Ammon's horn (tissue), 1 donor: ENCODE measurements around the gene SAMD11.
"Not testable (repeated sequence)": the region's sequence is repeated elsewhere in the genome, so short reads cannot be mapped to it uniquely, and the experiment has no call there.

Experiments used
- DNase-seq: peaks from one replicate; pipeline ENCODE4 v3.0.0-alpha.2; 2016; ENCODE audit warnings: low spot score

Gene SAMD11

DNA sequence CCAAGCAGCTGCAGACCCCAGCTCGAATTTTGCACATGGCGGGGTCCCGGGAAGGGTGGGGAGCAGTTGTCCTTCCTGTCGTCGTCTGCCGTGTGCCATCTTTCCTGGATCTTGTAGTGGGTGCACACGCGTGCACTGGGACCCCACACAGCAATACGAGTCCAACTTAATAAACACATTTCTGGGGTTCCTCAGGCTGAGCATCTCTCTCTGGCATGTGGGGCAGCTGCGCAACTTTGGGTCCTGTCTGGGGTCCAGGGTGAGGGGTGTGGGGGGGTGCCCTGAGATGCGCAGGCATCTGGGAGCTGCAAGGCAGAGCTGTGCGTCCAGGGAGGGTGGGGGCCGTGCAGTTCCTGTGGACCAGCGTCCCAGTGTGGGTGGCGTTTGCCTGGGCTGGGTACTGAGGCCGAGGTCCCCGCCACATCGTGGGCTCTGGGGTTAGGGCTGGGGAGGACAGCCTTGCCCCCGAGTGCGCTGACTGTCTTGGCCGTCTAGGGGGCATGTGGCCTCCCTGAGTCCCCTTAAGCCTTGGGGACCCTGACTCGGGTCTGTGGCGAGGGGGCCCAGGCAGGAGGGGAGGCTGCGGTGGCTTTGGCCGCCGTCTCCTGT, 41.9 kb downstream of the SAMD11 start:
- DNase-seq = no peak

DNA sequence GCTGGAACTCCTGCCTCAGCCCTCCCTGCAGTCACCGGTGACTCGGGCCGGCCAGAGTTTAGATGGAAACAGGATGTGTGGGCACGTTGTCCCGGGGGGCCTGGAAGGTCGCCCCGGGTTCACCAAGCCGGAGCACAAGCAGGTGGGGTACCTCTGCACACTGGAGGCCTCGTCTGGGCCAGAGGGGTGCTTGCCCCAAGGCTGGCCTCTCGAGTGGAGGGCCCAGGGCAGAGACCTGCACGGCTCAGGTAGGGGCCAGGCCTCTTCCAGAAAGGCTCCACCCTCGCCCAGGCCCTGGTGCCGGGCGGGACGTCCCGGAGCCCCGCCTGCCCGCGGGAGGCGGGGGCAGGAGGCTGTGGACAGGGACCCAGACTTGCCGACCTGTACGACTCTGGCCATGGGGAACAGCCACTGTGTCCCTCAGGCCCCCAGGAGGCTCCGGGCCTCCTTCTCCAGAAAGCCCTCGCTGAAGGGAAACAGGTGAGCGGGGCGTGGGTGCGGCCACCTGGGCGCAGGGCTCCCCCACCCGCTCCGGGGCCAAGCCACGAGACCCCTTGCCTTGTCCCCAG, 42.5 kb downstream of the SAMD11 start, which contains the start of gene PLEKHN1:
PLEKHN1 (plus strand) TSS at position 348 of the 569 bp plus-strand sequence; CDS start at position 398, 50 bp downstream.
- DNase-seq = no peak

DNA sequence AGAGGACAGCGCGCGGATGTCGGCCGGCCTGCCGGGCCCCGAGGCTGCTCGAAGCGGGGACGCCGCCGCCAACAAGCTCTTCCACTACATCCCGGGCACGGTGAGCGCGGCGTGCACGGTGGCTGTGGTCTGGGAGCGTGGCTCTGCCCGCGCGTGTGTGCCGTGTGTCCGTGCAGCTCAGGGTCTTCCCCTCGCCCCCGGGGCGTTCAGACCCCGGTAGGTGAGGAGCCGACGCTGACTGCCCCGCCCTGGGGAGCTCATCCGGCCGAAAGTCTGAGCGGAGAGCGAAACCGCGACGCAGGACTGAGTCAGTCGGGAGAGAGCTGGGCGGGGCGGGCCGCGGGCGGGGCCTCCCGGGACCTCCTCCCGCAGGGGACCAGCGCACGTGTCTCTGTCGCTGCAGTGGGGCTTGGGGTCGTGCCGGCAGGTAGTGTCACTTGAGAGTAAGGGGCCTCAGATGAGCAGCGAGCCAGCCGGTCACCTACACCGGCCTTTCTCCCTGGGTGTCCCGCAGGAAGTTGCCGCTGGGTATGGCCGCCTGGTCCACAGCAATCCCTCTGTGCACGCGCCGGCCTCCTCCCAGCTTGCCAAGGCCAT, 43.1 kb downstream of the SAMD11 start:
- DNase-seq = no peak

- no peak for DNase-seq
Measured at GRCh38 chr1:967466-968343, 44.0 kb downstream of the SAMD11 start.

- no peak for DNase-seq
Measured at GRCh38 chr1:969260-969855, 45.6 kb downstream of the SAMD11 start.

DNA sequence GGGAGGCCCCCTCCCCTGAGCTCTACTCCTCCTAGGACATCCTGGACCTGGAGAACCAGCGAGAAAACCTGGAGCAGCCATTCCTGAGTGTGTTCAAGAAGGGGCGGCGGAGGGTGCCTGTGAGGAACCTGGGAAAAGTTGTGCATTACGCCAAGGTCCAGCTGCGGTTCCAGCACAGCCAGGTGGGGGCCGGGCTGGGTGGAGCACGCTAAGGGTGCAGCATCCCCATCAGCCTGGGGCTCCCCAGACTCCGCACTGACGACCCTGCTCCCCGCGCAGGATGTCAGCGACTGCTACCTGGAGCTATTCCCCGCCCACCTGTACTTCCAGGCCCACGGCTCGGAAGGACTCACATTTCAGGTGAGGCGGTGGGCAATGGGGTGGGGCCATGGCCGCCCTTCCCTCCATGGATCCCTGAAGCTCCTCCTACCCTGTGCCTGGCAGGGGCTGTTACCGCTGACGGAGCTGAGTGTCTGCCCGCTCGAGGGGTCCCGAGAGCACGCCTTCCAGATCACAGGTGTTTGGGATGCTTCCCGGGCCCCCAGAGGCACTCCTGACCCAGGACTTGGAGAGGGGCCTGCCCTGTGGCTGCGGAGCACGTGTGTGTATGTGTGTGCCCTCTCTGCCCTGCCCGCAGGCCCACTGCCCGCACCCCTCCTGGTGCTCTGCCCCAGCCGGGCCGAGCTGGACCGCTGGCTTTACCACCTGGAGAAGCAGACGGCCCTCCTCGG, 46.7 kb downstream of the SAMD11 start:
- DNase-seq = no peak

DNA sequence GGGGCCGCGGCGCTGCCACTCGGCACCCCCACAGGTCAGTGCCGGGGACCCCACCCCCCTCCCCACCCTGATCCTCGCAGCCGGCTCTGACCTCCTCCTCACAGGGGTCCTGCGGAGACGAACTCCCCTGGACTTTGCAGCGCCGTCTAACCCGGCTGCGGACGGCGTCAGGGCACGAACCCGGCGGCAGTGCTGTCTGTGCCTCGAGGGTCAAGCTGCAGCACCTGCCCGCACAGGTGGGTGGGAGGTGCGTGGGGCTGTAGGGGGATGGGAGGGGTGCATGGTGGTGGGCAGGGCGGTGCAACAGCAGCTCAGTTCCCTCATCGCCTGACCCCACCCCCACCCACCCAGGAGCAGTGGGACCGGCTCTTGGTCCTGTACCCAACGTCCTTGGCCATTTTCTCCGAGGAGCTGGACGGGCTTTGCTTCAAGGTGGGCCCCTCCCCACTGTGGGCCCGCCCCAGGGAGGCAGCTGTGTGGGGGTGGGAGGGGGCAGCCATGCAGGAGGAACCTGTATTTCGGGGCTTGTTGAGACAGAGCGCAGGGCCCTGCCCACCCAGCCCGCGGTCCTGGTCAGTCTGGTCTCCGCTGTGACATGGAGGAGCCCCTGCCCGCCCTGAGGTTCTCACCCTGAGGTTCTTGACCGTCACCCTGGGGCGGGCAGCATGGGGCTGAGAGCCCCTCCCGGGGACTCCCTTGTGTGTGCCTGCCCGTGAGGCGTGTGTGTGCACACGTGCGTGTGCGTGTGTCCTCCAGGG, 47.4 kb downstream of the SAMD11 start:
- no peak for DNase-seq

DNA sequence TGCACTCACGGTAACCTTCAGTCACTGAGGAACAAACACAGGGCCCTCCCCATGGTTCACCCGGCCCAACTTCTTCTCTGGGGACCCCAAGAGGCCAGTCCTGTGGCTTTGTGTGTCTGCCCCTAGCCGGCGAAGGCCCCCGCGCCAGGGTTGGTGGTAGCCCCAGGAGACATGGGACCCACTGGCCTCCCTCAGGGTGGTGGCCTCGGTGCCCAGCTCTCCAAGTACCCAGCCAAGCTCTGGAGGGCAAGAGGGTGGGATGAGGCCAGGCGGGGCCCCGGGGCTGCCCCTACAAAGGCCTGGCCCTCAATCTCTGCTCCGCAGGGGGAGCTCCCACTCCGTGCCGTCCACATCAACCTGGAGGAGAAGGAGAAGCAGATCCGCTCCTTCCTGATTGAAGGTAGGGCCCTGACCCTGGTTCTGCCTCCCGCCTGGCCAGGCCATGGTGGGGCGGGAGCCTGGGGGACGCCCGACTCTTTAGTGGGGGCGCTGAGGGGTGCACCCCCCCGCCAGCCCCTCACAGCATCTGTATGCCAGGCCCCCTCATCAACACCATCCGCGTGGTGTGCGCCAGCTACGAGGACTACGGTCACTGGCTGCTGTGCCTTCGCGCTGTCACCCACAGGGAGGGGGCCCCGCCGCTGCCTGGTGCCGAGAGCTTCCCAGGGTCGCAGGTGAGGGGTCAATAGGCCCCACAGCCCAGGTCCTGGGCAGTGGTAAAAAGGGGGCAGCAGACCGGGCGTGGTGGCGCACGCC, 48.2 kb downstream of the SAMD11 start:
- no peak for DNase-seq

GRCh38 chr1:972726-973458, 49.2 kb downstream of the SAMD11 start:
- DNase-seq = no peak

DNA sequence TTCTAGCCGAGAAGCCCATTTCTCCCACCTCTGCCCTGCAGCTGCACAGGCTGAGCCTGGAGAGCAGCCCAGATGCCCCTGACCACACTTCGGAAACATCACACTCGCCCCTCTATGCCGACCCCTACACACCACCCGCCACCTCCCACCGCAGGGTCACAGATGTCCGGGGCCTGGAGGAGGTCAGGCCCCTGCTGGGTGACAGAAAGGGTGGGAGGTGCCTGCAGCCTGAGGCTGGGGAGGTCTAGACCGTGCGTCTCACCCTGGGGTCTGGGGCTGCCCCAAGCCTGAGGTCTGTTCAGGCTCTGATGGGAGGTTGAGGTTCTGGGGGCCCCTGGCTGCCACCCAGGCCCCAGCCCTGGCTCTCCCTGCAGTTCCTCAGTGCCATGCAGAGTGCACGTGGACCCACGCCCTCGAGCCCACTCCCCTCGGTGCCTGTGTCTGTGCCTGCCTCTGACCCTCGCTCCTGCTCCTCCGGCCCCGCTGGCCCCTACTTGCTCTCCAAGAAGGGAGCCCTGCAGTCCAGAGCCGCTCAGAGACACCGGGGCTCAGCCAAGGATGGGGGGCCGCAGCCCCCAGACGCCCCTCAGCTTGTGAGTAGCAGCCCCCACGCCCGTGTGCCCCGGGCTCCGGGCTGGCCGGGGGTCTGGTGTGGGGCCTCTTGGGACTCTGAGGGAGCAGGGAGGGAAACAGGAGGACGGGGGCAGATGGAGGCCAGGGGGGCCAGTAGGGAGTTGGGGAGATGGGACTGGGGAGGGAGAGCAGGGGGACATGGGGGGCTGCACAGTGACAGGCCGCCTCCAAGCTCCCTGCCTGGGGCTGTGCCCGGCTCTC, 50.0 kb downstream of the SAMD11 start:
- no peak for DNase-seq

- no peak for DNase-seq
Measured at GRCh38 chr1:974293-974640, 50.5 kb downstream of the SAMD11 start.

GRCh38 chr1:974687-975328, 51.1 kb downstream of the SAMD11 start:
- no peak for DNase-seq

- DNase-seq = no peak
Measured at GRCh38 chr1:975365-975764, 51.6 kb downstream of the SAMD11 start.

DNA sequence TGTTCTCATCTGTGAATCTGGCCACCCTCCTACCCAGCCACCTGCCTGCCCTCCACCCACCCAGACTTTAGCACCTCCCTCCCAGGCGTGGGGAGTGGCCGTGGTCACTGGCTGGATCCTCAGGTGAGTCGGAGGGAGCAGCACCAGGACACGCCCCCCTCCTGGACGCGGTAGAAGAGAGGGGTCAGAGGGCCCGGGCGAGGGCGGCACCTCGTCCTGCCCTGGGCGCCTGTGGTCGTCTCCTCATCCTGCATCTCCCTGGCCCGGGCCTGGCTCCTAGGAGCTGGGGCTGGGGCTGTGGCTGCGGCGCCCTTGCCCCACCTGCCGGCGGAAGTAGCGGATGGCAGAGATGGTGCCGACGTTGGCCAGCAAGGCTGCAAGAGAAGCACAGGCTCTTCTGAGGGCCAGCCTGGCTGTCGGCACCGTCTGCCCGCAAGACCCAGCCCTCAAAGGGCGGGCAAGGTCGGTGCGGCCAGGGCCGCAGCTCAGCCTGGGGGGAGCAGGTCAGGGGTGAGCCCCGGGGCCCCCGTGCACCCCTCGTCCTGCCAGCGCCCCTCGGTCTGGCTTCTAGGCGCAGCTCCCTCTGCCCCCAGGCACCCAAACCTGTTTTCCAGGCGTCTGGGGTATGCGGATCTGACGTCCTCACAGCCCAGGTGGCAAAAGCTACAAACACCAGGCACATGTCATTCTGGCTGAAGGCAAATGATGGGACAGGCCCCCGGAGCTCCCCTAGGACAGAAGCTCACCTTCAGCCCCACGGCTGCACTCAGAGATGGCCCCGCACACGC, 52.4 kb downstream of the SAMD11 start:
- no peak for DNase-seq

GRCh38 chr1:976791-977190, 53.1 kb downstream of the SAMD11 start:
- not testable (repeated sequence) for DNase-seq

DNA sequence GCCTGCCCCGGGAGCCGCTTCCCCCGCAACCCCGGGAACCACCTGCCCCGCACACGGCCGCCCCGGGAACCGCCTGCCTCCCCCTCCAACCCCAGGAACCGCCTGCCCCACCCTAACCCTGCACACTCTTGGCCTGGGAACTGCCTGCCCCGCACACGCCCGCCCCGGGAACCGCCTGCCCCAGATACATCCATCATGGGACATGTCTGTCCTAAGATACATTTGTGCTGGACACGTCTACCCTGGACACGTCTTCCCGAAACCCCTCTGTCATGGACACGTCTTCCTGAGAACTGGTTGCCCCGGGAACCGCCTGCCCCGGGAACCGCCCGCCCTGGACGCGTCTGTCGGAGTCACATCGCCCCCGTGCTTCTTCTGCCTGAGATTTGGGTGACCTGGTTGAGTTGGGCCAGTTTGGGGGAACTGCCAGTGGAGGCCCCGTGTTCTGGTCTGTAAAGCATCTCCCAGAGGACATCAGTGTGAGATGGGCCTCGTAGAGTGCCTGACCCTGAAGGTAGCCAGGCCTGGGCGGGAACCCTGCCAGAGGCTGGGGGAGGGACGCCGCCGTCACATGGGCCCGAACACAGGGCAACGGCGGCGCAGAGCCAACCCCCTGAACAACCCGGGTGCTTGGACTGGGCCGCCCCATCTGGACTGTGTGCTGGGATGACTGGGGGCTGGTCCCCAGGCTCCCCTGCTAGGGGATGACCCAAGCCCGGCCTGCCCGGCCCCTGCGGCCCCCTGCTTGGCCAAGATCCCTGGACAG, 54.5 kb downstream of the SAMD11 start:
- no peak for DNase-seq
